Stomach smooth muscle (tissue), 2 donors: ENCODE results near the gene BPI.

Experiments used
- H3K27ac ChIP-seq: one replicate; pipeline ENCODE4 v1.7.0; 2013; ENCODE audit warnings: mild to moderate bottlenecking, low read length, inconsistent platforms
- H3K27me3 ChIP-seq, 2 donors: one replicate each; pipeline ENCODE4 v1.7.0; 2013; ENCODE audit warnings: low read length in 2 of 2; ENCODE audit not compliant: insufficient read depth in 2 of 2, control insufficient read depth in 1 of 2
- H3K36me3 ChIP-seq, 2 donors: one replicate each; pipeline ENCODE4 v1.7.0; 2013; ENCODE audit warnings: low read length in 2 of 2; ENCODE audit not compliant: control insufficient read depth in 2 of 2, insufficient read depth in 2 of 2
- H3K4me1 ChIP-seq: one replicate; pipeline ENCODE4 v1.7.0; 2013; ENCODE audit warnings: low read length; ENCODE audit not compliant: control insufficient read depth, insufficient read depth
- H3K4me3 ChIP-seq, 2 donors: one replicate each; pipeline ENCODE4 v1.7.0; 2013; ENCODE audit warnings: low read length in 2 of 2
- H3K9ac ChIP-seq, 2 donors: one replicate each; pipeline ENCODE4 v1.7.0; 2013; ENCODE audit warnings: low read length in 2 of 2, mild to moderate bottlenecking in 1 of 2
- H3K9me3 ChIP-seq, 2 donors: one replicate each; pipeline ENCODE4 v1.7.0; 2013; ENCODE audit warnings: low read length in 2 of 2; ENCODE audit not compliant: control insufficient read depth in 2 of 2
- donor health status: healthy.
- donor health status: Pancreatic carcinoma.

BPI gene

GRCh38 chr20:38316341-38316740, 12.4 kb downstream of the BPI start:
- no peaks in the 10 kb centered on the region for H3K36me3 ChIP-seq
- no peaks in the 10 kb centered on the region for H3K4me1 ChIP-seq
- no peak overlapping the region for H3K27ac ChIP-seq
- no peak overlapping the region for H3K9ac ChIP-seq
- peaks cover 2 to 11% of the 10 kb centered on the region in 2 donors for H3K27me3 ChIP-seq
- no peak overlapping the region for H3K4me3 ChIP-seq
- no peaks in the 10 kb centered on the region for H3K9me3 ChIP-seq

GRCh38 chr20:38317422-38317821, 13.5 kb downstream of the BPI start:
- H3K4me3 ChIP-seq = no peak overlapping the region
- H3K27ac ChIP-seq = no peak overlapping the region
- H3K4me1 ChIP-seq = no peaks in the 10 kb centered on the region
- H3K9ac ChIP-seq = no peak overlapping the region
- H3K27me3 ChIP-seq = peaks cover 2 to 11% of the 10 kb centered on the region in 2 donors
- H3K36me3 ChIP-seq = no peaks in the 10 kb centered on the region
- no peaks in the 10 kb centered on the region for H3K9me3 ChIP-seq

- no peaks in the 10 kb centered on the region for H3K4me1 ChIP-seq
- no peak overlapping the region for H3K4me3 ChIP-seq
- no peak overlapping the region for H3K27ac ChIP-seq
- peaks cover 5 to 14% of the 10 kb centered on the region in 2 donors for H3K27me3 ChIP-seq
- H3K36me3 ChIP-seq = no peaks in the 10 kb centered on the region
- no peak overlapping the region for H3K9ac ChIP-seq
- no peaks in the 10 kb centered on the region for H3K9me3 ChIP-seq
Measured at GRCh38 chr20:38320221-38320620, 16.3 kb downstream of the BPI start.

GRCh38 chr20:38321959-38322598, 18.1 kb downstream of the BPI start:
- H3K36me3 ChIP-seq = no peaks in the 10 kb centered on the region
- no peak overlapping the region for H3K27ac ChIP-seq
- H3K27me3 ChIP-seq = peaks cover 7 to 12% of the 10 kb centered on the region in 2 donors
- H3K4me3 ChIP-seq = no peak overlapping the region
- no peaks in the 10 kb centered on the region for H3K4me1 ChIP-seq
- H3K9me3 ChIP-seq = no peaks in the 10 kb centered on the region
- H3K9ac ChIP-seq = no peak overlapping the region

- no peaks in the 10 kb centered on the region for H3K36me3 ChIP-seq
- no peaks in the 10 kb centered on the region for H3K4me1 ChIP-seq
- H3K9ac ChIP-seq = no peak overlapping the region
- H3K27me3 ChIP-seq = peaks cover 7 to 10% of the 10 kb centered on the region in 2 donors
- H3K9me3 ChIP-seq = no peaks in the 10 kb centered on the region
- H3K27ac ChIP-seq = no peak overlapping the region
- H3K4me3 ChIP-seq = no peak overlapping the region
Measured at GRCh38 chr20:38324159-38324558, 20.2 kb downstream of the BPI start.

- Histone ChIP-seq H3K9me3 (no peaks in the 10 kb centered on the region), H3K27ac (no peak overlapping the region), H3K27me3 (peaks cover 5 to 8% of the 10 kb centered on the region in 2 donors), H3K4me3 (no peak overlapping the region), H3K36me3 (no peaks in the 10 kb centered on the region), H3K9ac (no peak overlapping the region), H3K4me1 (no peaks in the 10 kb centered on the region)
Measured at GRCh38 chr20:38325167-38325566, 21.2 kb downstream of the BPI start.

GRCh38 chr20:38325905-38326304, 21.9 kb downstream of the BPI start:
- H3K9me3 ChIP-seq = no peaks in the 10 kb centered on the region
- no peak overlapping the region for H3K4me3 ChIP-seq
- H3K27ac ChIP-seq = no peak overlapping the region
- H3K4me1 ChIP-seq = no peaks in the 10 kb centered on the region
- no peak overlapping the region for H3K9ac ChIP-seq
- peaks cover 10 to 11% of the 10 kb centered on the region in 2 donors for H3K27me3 ChIP-seq
- H3K36me3 ChIP-seq = no peaks in the 10 kb centered on the region

GRCh38 chr20:38326309-38326708, 22.4 kb downstream of the BPI start:
- H3K4me1 ChIP-seq = no peaks in the 10 kb centered on the region
- H3K27ac ChIP-seq = no peak overlapping the region
- no peak overlapping the region for H3K4me3 ChIP-seq
- no peaks in the 10 kb centered on the region for H3K9me3 ChIP-seq
- no peak overlapping the region for H3K9ac ChIP-seq
- peaks cover 8 to 15% of the 10 kb centered on the region in 2 donors for H3K27me3 ChIP-seq
- no peaks in the 10 kb centered on the region for H3K36me3 ChIP-seq

- H3K36me3 ChIP-seq = no peaks in the 10 kb centered on the region
- H3K9ac ChIP-seq = no peak overlapping the region
- no peak overlapping the region for H3K27ac ChIP-seq
- no peaks in the 10 kb centered on the region for H3K9me3 ChIP-seq
- H3K4me1 ChIP-seq = no peaks in the 10 kb centered on the region
- H3K27me3 ChIP-seq = peaks cover 6 to 12% of the 10 kb centered on the region in 2 donors
- no peak overlapping the region for H3K4me3 ChIP-seq
Measured at GRCh38 chr20:38330638-38331037, 26.7 kb downstream of the BPI start.

- Histone ChIP-seq H3K9me3 (no peaks in the 10 kb centered on the region), H3K36me3 (no peaks in the 10 kb centered on the region), H3K27me3 (peaks cover 10 to 13% of the 10 kb centered on the region in 2 donors), H3K4me1 (no peaks in the 10 kb centered on the region), H3K27ac (no peak overlapping the region), H3K9ac (no peak overlapping the region), H3K4me3 (no peak overlapping the region)
Measured at GRCh38 chr20:38331245-38331644, 27.3 kb downstream of the BPI start.

GRCh38 chr20:38331814-38332213, 27.9 kb downstream of the BPI start:
- Histone ChIP-seq H3K9ac (no peak overlapping the region), H3K4me3 (no peak overlapping the region), H3K27me3 (peaks cover 10 to 16% of the 10 kb centered on the region in 2 donors), H3K27ac (no peak overlapping the region), H3K9me3 (no peaks in the 10 kb centered on the region), H3K36me3 (no peaks in the 10 kb centered on the region), H3K4me1 (no peaks in the 10 kb centered on the region)
